ENCODE measurements around the gene TGFBR1.
A peak's percentile ranks its signal among the peaks of the same experiment; 100 is the strongest.
"Not testable (repeated sequence)": the region's sequence is repeated elsewhere in the genome, so short reads cannot be mapped to it uniquely, and the experiment has no call there.

The TGFBR1 gene

GRCh38 chr9:99192786-99193465, 88.0 kb downstream of the TGFBR1 start:
- no peak for DNase-seq

GRCh38 chr9:99193466-99193821, 88.5 kb downstream of the TGFBR1 start:
- no peak for DNase-seq

- not testable (repeated sequence) for DNase-seq
Observed at GRCh38 chr9:99196484-99196883, 91.6 kb downstream of the TGFBR1 start.

DNA sequence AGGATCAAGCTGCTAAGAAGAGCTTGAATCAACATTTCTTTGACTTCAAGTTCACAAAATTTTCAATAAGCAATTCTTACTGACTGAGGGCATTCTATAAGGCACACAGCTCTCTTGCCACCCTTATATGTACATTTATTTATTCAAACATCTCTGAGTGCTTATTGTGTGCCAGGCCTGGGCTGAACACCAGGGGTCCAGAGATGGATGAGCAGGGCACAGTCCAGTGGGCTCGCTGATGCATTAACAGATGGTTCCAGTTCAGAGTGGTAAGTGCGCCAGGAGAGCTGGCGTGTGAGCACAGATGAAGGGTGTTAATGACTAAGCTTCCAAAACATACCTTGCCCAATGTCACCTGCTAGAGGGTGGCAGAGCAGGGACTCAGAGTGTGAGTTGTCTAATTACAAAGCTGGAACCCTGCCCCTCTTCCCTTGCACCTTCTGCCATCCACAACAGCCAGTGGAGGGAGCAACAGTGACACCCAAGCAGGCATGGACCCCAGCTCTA, 92.3 kb downstream of the TGFBR1 start:
- no peak for DNase-seq

- DNase-seq = no peak
Observed at GRCh38 chr9:99197987-99198386, 93.1 kb downstream of the TGFBR1 start.

GRCh38 chr9:99199938-99200539, 95.1 kb downstream of the TGFBR1 start:
- DNase-seq = peak; percentile 7

- no peak for DNase-seq
Observed at GRCh38 chr9:99201603-99202002, 96.7 kb downstream of the TGFBR1 start.
